Left ventricle myocardium inferior (tissue), 1 donor: ENCODE measurements around the gene COPS3. TPM values are rescaled to one million over a fixed set of nuclear protein-coding genes. Genes with fewer than 3 reads are reported as not detected.

Experiments used
- DNase-seq: peaks from one replicate; pipeline ENCODE4 v3.0.0-alpha.2; 2020
- H3K27ac ChIP-seq: fragments of 200-600 bp; replicated peaks from 2 replicates; pipeline ENCODE4 v1.8.0; 2021
- H3K27me3 ChIP-seq: fragments of 200-600 bp; 2 replicates; pipeline ENCODE4 v1.8.0; 2021; ENCODE audit warnings: low read depth
- H3K36me3 ChIP-seq: fragments of 200-600 bp; 2 replicates; pipeline ENCODE4 v1.8.0; 2021
- H3K4me1 ChIP-seq: fragments of 200-600 bp; 2 replicates; pipeline ENCODE4 v1.8.0; 2021
- H3K4me3 ChIP-seq: fragments of 200-600 bp; 2 replicates; pipeline ENCODE4 v1.8.0; 2021; ENCODE audit warnings: mild to moderate bottlenecking, moderate library complexity
- H3K9me3 ChIP-seq: fragments of 200-600 bp; replicated peaks from 2 replicates; pipeline ENCODE4 v1.8.0; 2021
- CTCF ChIP-seq: fragments of 200-600 bp; IDR thresholded peaks from 2 replicates; pipeline ENCODE4 v1.8.0; 2021; ENCODE audit warnings: antibody characterized with exemption, mild to moderate bottlenecking, borderline replicate concordance
- intact Hi-C: fragments of 100-400 bp; cut with micrococcal nuclease; formaldehyde crosslinking; loops from one replicate; pipeline ENCODE4 v1.11.0; 2022
- total RNA-seq: library from RNA; stranded (reverse); fragmentation: NEBNext Ultra II Directional; extraction: Animal tissue kit (Norgen Biotek cat#: 25700); gene quantifications from one replicate; pipeline ENCODE4 v1.2.1, GENCODE V29; 2021
- donor health status: DM: no; HTN: yes; CAD: no; lungs with severe emphysema.

The COPS3 gene
- total RNA-seq, 1 donor from 2014 or later: 74.2 TPM

- H3K36me3 ChIP-seq: peaks cover 64% of the 10 kb centered on the region
Measured at GRCh38 chr17:17246879-17247278, 34.2 kb downstream of the COPS3 start.

DNA sequence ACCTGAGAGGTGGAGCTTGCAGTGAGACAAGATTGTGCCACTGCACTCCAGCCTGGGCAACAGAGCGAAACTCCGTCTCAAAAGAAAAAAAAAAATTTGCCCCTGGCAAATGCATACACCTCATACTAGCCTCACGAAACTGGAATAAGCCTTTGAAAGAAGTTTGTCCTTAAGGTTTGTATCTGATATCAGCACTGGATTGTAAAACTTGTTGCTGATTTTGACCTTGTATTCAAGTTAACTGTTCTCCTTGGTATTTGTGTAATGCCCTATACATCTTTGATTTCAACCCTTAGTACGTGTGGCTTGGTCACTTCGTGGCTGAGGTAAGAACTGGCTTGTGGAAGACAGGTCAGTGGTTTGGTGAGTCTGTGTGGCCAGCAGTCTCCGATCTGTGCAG is 37.9 kb downstream of the COPS3 start:
- H3K36me3 ChIP-seq: peaks cover 29% of the 10 kb centered on the region
- no peak for DNase-seq
- intact Hi-C loops: no loop called here
- no peaks in the 10 kb centered on the region for H3K27me3 ChIP-seq
- H3K9me3 ChIP-seq: no peaks in the 10 kb centered on the region
- H3K4me1 ChIP-seq: peaks cover 2% of the 10 kb centered on the region
- H3K27ac ChIP-seq: no peak overlapping the region
- TF ChIP-seq CTCF: no peak
- no peak overlapping the region for H3K4me3 ChIP-seq

More at GRCh38 chr17:17246879-17247278, 34.2 kb downstream of the COPS3 start:
- no peak for DNase-seq
- no peaks in the 10 kb centered on the region for H3K9me3 ChIP-seq
- H3K4me3 ChIP-seq: no peak overlapping the region
- intact Hi-C loops: no loop called here
- TF ChIP-seq CTCF: no peak
- no peaks in the 10 kb centered on the region for H3K27me3 ChIP-seq
- no peak overlapping the region for H3K27ac ChIP-seq
- H3K4me1 ChIP-seq: no peaks in the 10 kb centered on the region

DNA sequence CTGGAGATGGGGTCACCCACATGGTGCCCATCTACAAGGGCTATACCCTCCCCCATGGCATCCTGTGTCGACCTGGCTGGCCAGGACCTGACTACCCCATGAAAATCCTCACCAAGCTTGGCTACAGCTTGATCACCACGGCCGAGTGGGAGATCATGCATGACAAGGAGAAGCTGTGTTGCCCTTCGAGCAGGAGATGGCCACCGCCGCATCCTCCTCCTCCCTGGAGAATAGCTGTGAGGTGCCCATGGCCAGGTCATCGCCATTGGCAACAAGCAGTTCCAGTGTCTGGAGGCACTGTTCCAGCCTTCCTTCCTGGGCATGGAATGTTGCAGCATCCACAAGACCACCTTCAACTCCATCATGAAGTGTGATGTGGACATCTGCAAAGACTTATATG is 38.8 kb downstream of the COPS3 start:
- no peak overlapping the region for H3K27ac ChIP-seq
- no peaks in the 10 kb centered on the region for H3K9me3 ChIP-seq
- TF ChIP-seq CTCF: no peak
- peaks cover 8% of the 10 kb centered on the region for H3K4me1 ChIP-seq
- no peaks in the 10 kb centered on the region for H3K27me3 ChIP-seq
- no peak overlapping the region for H3K4me3 ChIP-seq
- no peak for DNase-seq
- H3K36me3 ChIP-seq: peaks cover 20% of the 10 kb centered on the region
- intact Hi-C loops: no loop called here

DNA sequence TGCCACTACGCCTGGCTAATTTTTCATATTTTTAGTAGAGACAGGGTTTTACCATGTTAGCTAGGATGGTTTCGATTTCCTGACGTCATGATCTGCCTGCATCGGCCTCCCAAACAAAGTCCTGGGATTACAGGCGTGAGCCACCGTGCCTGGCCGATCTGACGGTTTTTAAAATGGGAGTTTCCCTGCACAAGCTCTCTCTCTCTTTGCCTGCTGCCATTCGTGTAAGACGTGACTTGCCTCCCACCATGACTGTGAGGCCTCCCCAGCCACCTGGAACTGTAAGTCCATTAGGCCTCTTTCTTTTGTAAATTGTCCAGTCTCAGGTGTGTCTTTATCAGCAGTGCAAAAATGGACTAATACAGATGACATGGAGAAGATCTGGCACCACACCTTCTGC is 39.4 kb downstream of the COPS3 start:
- Histone ChIP-seq H3K27ac (no peak overlapping the region), H3K27me3 (no peaks in the 10 kb centered on the region), H3K4me1 (peaks cover 12% of the 10 kb centered on the region), H3K4me3 (no peak overlapping the region), H3K36me3 (peaks cover 14% of the 10 kb centered on the region), H3K9me3 (no peaks in the 10 kb centered on the region)
- TF ChIP-seq CTCF: no peak
- DNase-seq: no peak
- intact Hi-C loops: no loop called here

- Histone ChIP-seq H3K4me3 (no peak overlapping the region), H3K27ac (no peak overlapping the region), H3K4me1 (peaks cover 30% of the 10 kb centered on the region), H3K36me3 (no peaks in the 10 kb centered on the region), H3K27me3 (no peaks in the 10 kb centered on the region), H3K9me3 (no peaks in the 10 kb centered on the region)
- no peak for DNase-seq
- TF ChIP-seq CTCF: no peak
- intact Hi-C loops: no loop called here
Measured at GRCh38 chr17:17239832-17240231, 41.2 kb downstream of the COPS3 start.
